ENCODE results near the gene PTPN2. TPM values are rescaled to one million over a fixed set of nuclear protein-coding genes. Genes with fewer than 3 reads are reported as not detected.

The PTPN2 gene
- total and polyA plus RNA-seq, 2 donors (not counting 1 experiment from before 2014, with no cell fraction given) = 41.2 to 75.5 TPM

DNA sequence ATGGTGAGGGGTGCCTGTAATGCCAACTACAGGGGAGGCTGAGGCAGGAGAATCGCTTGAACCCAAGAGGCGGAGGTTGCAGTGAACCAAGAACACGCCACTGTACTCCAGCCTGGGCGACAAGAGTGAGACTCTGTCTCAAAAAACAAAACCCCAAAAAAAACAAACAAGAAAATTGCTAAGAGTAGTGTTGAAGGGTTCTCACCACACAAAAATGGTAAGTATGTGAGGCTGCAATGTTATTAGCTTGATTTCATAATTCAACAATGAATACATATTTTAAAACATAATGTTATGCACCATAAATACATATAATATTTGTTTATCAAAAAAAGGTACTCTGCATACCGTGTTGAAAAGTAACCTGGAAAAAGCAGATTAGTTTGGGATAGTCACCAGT, 135.4 kb downstream of the PTPN2 start:
- no peak overlapping the region for H3K27ac Mint-ChIP-seq
- CTCF ChIA-PET = interaction anchor here (1.0 to 2.0 kb wide), 3 partner anchors 142 to 186 kb away, joined by 4 to 7 read pairs (median 7); no protein-coding TSS in a partner anchor

More for the DNA sequence above, 135.4 kb downstream of the PTPN2 start:
- peaks cover 27% of the 10 kb centered on the region for H3K27me3 Mint-ChIP-seq
- H3K4me1 ChIP-seq (ENCODE audit: control insufficient read depth in 2 of 2, insufficient read depth in 2 of 2, low read length in 2 of 2) = peaks cover 12 to 20% of the 10 kb centered on the region in 2 donors
- POLR2A ChIA-PET = no interaction called here
- no peak overlapping the region for H3K4me3 ChIP-seq (ENCODE audit: control extremely low read depth in 1 of 5, extremely low read depth in 1 of 5, insufficient read depth in 1 of 5, low read depth in 2 of 5, low read length in 4 of 5)
- H3K9me3 Mint-ChIP-seq (ENCODE audit: insufficient read depth) = no peaks in the 10 kb centered on the region
- H3K9ac ChIP-seq (ENCODE audit: low read length) = no peak overlapping the region
- H3K79me2 ChIP-seq (ENCODE audit: control insufficient read depth, insufficient read depth, low read length) = no peaks in the 10 kb centered on the region
- no peak overlapping the region for H2AFZ ChIP-seq (ENCODE audit: insufficient read depth, low read depth, low read length, poor library complexity, severe bottlenecking)
- WGBS (ENCODE audit: insufficient coverage) = no CpG with 5 or more reads among the region's 5 CpGs
- H3K4me3 Mint-ChIP-seq = no peak overlapping the region
- ATAC-seq (ENCODE audit: low read depth) (no peak), DNase-seq (no peak)
- intact Hi-C loops (cut with micrococcal nuclease) = loop anchor here (5.0 kb wide), 1 partner anchor 409 kb away; no protein-coding TSS in a partner anchor
- TF ChIP-seq, protein P1, sequence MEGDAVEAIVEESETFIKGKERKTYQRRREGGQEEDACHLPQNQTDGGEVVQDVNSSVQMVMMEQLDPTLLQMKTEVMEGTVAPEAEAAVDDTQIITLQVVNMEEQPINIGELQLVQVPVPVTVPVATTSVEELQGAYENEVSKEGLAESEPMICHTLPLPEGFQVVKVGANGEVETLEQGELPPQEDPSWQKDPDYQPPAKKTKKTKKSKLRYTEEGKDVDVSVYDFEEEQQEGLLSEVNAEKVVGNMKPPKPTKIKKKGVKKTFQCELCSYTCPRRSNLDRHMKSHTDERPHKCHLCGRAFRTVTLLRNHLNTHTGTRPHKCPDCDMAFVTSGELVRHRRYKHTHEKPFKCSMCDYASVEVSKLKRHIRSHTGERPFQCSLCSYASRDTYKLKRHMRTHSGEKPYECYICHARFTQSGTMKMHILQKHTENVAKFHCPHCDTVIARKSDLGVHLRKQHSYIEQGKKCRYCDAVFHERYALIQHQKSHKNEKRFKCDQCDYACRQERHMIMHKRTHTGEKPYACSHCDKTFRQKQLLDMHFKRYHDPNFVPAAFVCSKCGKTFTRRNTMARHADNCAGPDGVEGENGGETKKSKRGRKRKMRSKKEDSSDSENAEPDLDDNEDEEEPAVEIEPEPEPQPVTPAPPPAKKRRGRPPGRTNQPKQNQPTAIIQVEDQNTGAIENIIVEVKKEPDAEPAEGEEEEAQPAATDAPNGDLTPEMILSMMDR (IDR thresholded peaks at IDR 0.05) = no peak
- TF ChIP-seq EZH2 (IDR thresholded peaks at IDR 0.05; ENCODE audit: borderline replicate concordance, insufficient read depth, low read depth, low read length, poor library complexity, severe bottlenecking) = no peak
- no peak overlapping the region for H3K4me2 ChIP-seq (replicated peaks; ENCODE audit: low read depth, low read length, poor library complexity, severe bottlenecking)
- H3K36me3 ChIP-seq (replicated peaks in 1 of 2; ENCODE audit: control extremely low read depth in 1 of 2, control insufficient read depth in 1 of 2, extremely low read depth in 1 of 2, insufficient read depth in 2 of 2, low read length in 1 of 2) = no peaks in the 10 kb centered on the region
- H3K4me1 Mint-ChIP-seq = peaks cover 17% of the 10 kb centered on the region
- H3K9me3 ChIP-seq (ENCODE audit: control extremely low read depth in 1 of 3, control insufficient read depth in 2 of 3, insufficient read depth in 1 of 3, low read length in 2 of 3) = no peaks in the 10 kb centered on the region
- no peak overlapping the region for H3K27ac ChIP-seq (ENCODE audit: low read length in 2 of 2)
- peaks cover 0 to 26% (median 2%) of the 10 kb centered on the region in 4 experiments for H3K27me3 ChIP-seq (replicated peaks in 1 of 4; ENCODE audit: control extremely low read depth in 1 of 4, control insufficient read depth in 3 of 4, insufficient read depth in 4 of 4, low read length in 3 of 4)
- no peaks in the 10 kb centered on the region for H4K20me1 ChIP-seq (ENCODE audit: control insufficient read depth, insufficient read depth, low read length, poor library complexity, severe bottlenecking)

Measured in B cell (primary cell).